Large intestine (tissue), 12 donors: ENCODE measurements around the gene PLCH2. TPM values are rescaled to one million over a fixed set of nuclear protein-coding genes. Genes with fewer than 3 reads are reported as not detected.
A peak's percentile ranks its signal among the peaks of the same experiment; 100 is the strongest.

Experiments used
- DNase-seq, 2 donors: peaks; one replicate each; pipeline versions ENCODE4 v3.0.0 to v3.0.0-alpha.2; 2013
- H3K27ac ChIP-seq: one replicate; pipeline ENCODE4 v1.5.1; 2013; ENCODE audit warnings: low read length
- H3K27me3 ChIP-seq: 2 replicates; pipeline ENCODE4 v1.6.1; 2013; ENCODE audit warnings: low read length; ENCODE audit not compliant: control insufficient read depth, insufficient read depth
- H3K36me3 ChIP-seq: 2 replicates; pipeline ENCODE4 v1.6.1; 2013; ENCODE audit warnings: low read length; ENCODE audit not compliant: control insufficient read depth, insufficient read depth
- H3K4me1 ChIP-seq: one replicate; pipeline ENCODE4 v1.6.1; 2013; ENCODE audit warnings: low read length; ENCODE audit not compliant: control insufficient read depth, insufficient read depth
- H3K4me3 ChIP-seq: one replicate; pipeline ENCODE4 v1.5.1; 2013; ENCODE audit warnings: low read length
- H3K9me3 ChIP-seq: one replicate; pipeline ENCODE4 v1.6.1; 2013; ENCODE audit warnings: mild to moderate bottlenecking, low read depth, low read length, moderate library complexity; ENCODE audit not compliant: control insufficient read depth
- WGBS: methylation state at CpG from one replicate; pipeline ENCODE4 v1.1.5; 2013; ENCODE audit warnings: low lambda C conversion rate; ENCODE audit not compliant: insufficient coverage; 5-methylcytosine and 5-hydroxymethylcytosine counted together
- long read RNA-seq, 11 donors: transcript quantifications; one replicate each; lab custom pipeline, GENCODE V29; 2026
- polyA plus RNA-seq: library from polyadenylated mRNA; unstranded; fragments of 120-200 nt; gene quantifications from one replicate; pipeline ENCODE4 v1.2.1, GENCODE V29; 2013

PLCH2 gene
- polyA plus RNA-seq, result 5.0 TPM
- long read RNA-seq, donor 1, result 0 reads
- long read RNA-seq, donor 2, result 0 reads
- long read RNA-seq, donor 3, result 0 reads
- long read RNA-seq, donor 4, result 0 reads
- long read RNA-seq, donor 5, result 0 reads
- long read RNA-seq, donor 6, result 0 reads
- long read RNA-seq, donor 7, result 0 reads
- long read RNA-seq, donor 8, result 0 reads
- long read RNA-seq, donor 9, result 0 reads
- long read RNA-seq, donor 10, result 0 reads
- long read RNA-seq, donor 11, result 0 reads

- H3K27me3 ChIP-seq, result no peaks in the 10 kb centered on the region
- no peak within 1 kb of the TSS for H3K27ac ChIP-seq
- no peaks in the 10 kb centered on the region for H3K9me3 ChIP-seq
- peaks cover 25% of the 10 kb centered on the region for H3K4me1 ChIP-seq
- no peaks in the 10 kb centered on the region for H3K36me3 ChIP-seq
- H3K4me3 ChIP-seq, result no peak within 1 kb of the TSS
- no peak for DNase-seq
- no CpG with 5 or more reads among the region's 34 CpGs for WGBS
These were observed at the start of gene PLCH2 for GRCh38 chr1:2476061-2476999. Gene PLCH2 (plus strand): TSS chr1:2476289. CDS start chr1:2476589, 300 bp downstream.

GRCh38 chr1:2426540-2426939, 49.5 kb upstream of the PLCH2 start:
- peaks cover 24% of the 10 kb centered on the region for H3K9me3 ChIP-seq
- no CpG with 5 or more reads among the region's 18 CpGs for WGBS
- no peak for DNase-seq
- peaks cover 16% of the 10 kb centered on the region for H3K4me1 ChIP-seq
- peaks cover 8% of the 10 kb centered on the region for H3K27me3 ChIP-seq
- H3K36me3 ChIP-seq, result no peaks in the 10 kb centered on the region
- H3K4me3 ChIP-seq, result no peak overlapping the region
- H3K27ac ChIP-seq, result no peak overlapping the region

GRCh38 chr1:2427051-2427450, 49.0 kb upstream of the PLCH2 start:
- Histone ChIP-seq H3K36me3 (no peaks in the 10 kb centered on the region), H3K27me3 (peaks cover 8% of the 10 kb centered on the region), H3K9me3 (peaks cover 24% of the 10 kb centered on the region), H3K4me3 (no peak overlapping the region), H3K27ac (no peak overlapping the region), H3K4me1 (peaks cover 21% of the 10 kb centered on the region)
- DNase-seq, result no peak
- no CpG with 5 or more reads among the region's 18 CpGs for WGBS

- Histone ChIP-seq H3K27ac (no peak overlapping the region), H3K4me3 (no peak overlapping the region), H3K9me3 (peaks cover 24% of the 10 kb centered on the region), H3K36me3 (no peaks in the 10 kb centered on the region), H3K27me3 (peaks cover 18% of the 10 kb centered on the region), H3K4me1 (peaks cover 29% of the 10 kb centered on the region)
- WGBS, result no CpG with 5 or more reads among the region's 10 CpGs
- DNase-seq, result no peak
These were observed 48.1 kb upstream of the PLCH2 start for GRCh38 chr1:2427976-2428375.

GRCh38 chr1:2428490-2428889, 47.6 kb upstream of the PLCH2 start:
- H3K4me3 ChIP-seq, result no peak overlapping the region
- 100% methylated on average over 1 of the region's 28 CpGs for WGBS
- H3K27me3 ChIP-seq, result peaks cover 23% of the 10 kb centered on the region
- H3K9me3 ChIP-seq, result peaks cover 24% of the 10 kb centered on the region
- no peaks in the 10 kb centered on the region for H3K36me3 ChIP-seq
- peaks cover 33% of the 10 kb centered on the region for H3K4me1 ChIP-seq
- H3K27ac ChIP-seq, result no peak overlapping the region
- DNase-seq, result no peak

GRCh38 chr1:2429780-2430591, 46.1 kb upstream of the PLCH2 start:
- WGBS, result no CpG with 5 or more reads among the region's 20 CpGs
- Histone ChIP-seq H3K4me1 (peaks cover 48% of the 10 kb centered on the region), H3K36me3 (no peaks in the 10 kb centered on the region), H3K27me3 (peaks cover 38% of the 10 kb centered on the region), H3K27ac (peak overlapping the region; percentile 74), H3K9me3 (peaks cover 24% of the 10 kb centered on the region), H3K4me3 (no peak overlapping the region)
- no peak for DNase-seq

- Histone ChIP-seq H3K4me3 (no peak overlapping the region), H3K9me3 (peaks cover 24% of the 10 kb centered on the region), H3K27ac (peak overlapping the region; percentile 74), H3K27me3 (peaks cover 38% of the 10 kb centered on the region), H3K36me3 (no peaks in the 10 kb centered on the region), H3K4me1 (peaks cover 52% of the 10 kb centered on the region)
- WGBS, result no CpG with 5 or more reads among the region's 10 CpGs
- DNase-seq, result peak; percentile 82 to 93
These were observed 45.5 kb upstream of the PLCH2 start for GRCh38 chr1:2430592-2430973.

- DNase-seq, result peak; percentile 38 to 76
- H3K27ac ChIP-seq, result peak overlapping the region; percentile 74
- H3K36me3 ChIP-seq, result no peaks in the 10 kb centered on the region
- peaks cover 38% of the 10 kb centered on the region for H3K27me3 ChIP-seq
- no CpG with 5 or more reads among the region's 16 CpGs for WGBS
- no peak overlapping the region for H3K4me3 ChIP-seq
- peaks cover 24% of the 10 kb centered on the region for H3K9me3 ChIP-seq
- H3K4me1 ChIP-seq, result peaks cover 52% of the 10 kb centered on the region
These were observed 45.0 kb upstream of the PLCH2 start for GRCh38 chr1:2431103-2431502.

GRCh38 chr1:2431518-2431917, 44.6 kb upstream of the PLCH2 start:
- H3K4me3 ChIP-seq, result no peak overlapping the region
- DNase-seq, result peak in 1 of 2 donors; percentile 16
- no CpG with 5 or more reads among the region's 10 CpGs for WGBS
- H3K4me1 ChIP-seq, result peaks cover 52% of the 10 kb centered on the region
- H3K9me3 ChIP-seq, result peaks cover 24% of the 10 kb centered on the region
- H3K27me3 ChIP-seq, result peaks cover 34% of the 10 kb centered on the region
- no peak overlapping the region for H3K27ac ChIP-seq
- H3K36me3 ChIP-seq, result no peaks in the 10 kb centered on the region

- no peaks in the 10 kb centered on the region for H3K36me3 ChIP-seq
- peaks cover 23% of the 10 kb centered on the region for H3K9me3 ChIP-seq
- no peak overlapping the region for H3K27ac ChIP-seq
- no peak for DNase-seq
- H3K4me3 ChIP-seq, result no peak overlapping the region
- WGBS, result no CpG with 5 or more reads among the region's 16 CpGs
- peaks cover 30% of the 10 kb centered on the region for H3K27me3 ChIP-seq
- H3K4me1 ChIP-seq, result peaks cover 52% of the 10 kb centered on the region
These were observed 43.6 kb upstream of the PLCH2 start for GRCh38 chr1:2432441-2432844.
